Ectodermal cell (in vitro differentiated cells): ENCODE results near the gene C19orf25.

ENCODE experiments used
- H3K27ac ChIP-seq: 2 replicates; pipeline ENCODE4 v1.7.0; 2013; ENCODE audit warnings: mild to moderate bottlenecking, low read depth, low read length; ENCODE audit not compliant: insufficient read depth, poor library complexity, severe bottlenecking
- H3K27me3 ChIP-seq: 2 replicates; pipeline ENCODE4 v1.7.0; 2013; ENCODE audit warnings: mild to moderate bottlenecking, low read length; ENCODE audit not compliant: insufficient read depth, control insufficient read depth, poor library complexity, severe bottlenecking
- H3K36me3 ChIP-seq: one replicate; pipeline ENCODE4 v1.7.0; 2013; ENCODE audit warnings: low read length; ENCODE audit not compliant: control insufficient read depth, insufficient read depth
- H3K4me1 ChIP-seq: one replicate; pipeline ENCODE4 v1.7.0; 2013; ENCODE audit warnings: low read length; ENCODE audit not compliant: control insufficient read depth, insufficient read depth
- H3K4me3 ChIP-seq: 2 replicates; pipeline ENCODE4 v1.7.0; 2013; ENCODE audit warnings: low read depth, low read length, control low read depth; ENCODE audit not compliant: insufficient read depth
- H3K9me3 ChIP-seq: 2 replicates; pipeline ENCODE4 v1.7.0; 2013; ENCODE audit warnings: mild to moderate bottlenecking, low read length, moderate library complexity; ENCODE audit not compliant: control insufficient read depth
- WGBS, 2 experiments: methylation state at CpG; one replicate each; pipeline ENCODE4 v1.1.7; 2013; ENCODE audit warnings: missing lambda C conversion rate in 2 of 2; 5-methylcytosine and 5-hydroxymethylcytosine counted together

Gene C19orf25

DNA sequence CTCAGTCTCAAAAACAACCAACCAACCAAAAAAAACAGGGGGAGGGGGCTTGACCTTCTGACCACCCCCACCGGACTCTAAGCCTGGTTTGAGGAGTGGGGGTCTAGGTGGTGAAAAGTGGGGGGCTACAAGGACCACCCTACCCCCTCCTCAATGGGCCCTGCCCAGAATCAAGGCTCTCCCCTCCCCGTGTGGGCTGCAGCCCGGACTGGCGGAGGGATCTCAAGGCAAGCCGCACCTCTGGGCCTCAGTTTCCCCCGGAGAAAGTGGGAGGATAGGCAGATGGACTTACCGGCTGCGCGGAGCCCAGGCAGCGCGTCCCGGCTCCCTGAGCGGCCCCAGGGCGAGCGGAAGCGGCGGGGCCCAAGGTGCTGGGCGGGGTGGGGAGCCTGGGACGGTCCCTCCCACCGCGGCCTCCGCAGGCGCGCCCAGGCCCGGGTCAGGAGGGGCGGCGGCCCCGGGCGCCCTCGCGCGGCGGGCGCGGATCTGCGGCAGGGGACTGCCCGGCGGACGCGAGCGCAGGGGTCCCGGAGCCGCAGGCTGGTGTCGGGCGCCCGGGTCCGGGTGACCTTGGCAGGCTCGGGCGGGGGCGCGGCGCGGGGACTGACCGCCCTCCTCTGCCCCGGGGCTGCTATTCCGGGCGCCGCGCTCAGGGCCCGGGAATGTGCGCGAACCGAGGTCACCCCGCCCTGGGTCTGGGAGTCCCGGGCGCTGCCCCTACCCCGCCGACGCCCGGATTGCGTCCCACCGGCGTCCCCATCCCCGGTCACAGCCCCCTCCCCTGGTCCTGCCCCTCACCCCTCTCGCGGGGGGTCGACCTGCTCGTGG lies 33.9 kb upstream of the C19orf25 start, which contains the start of gene ADAMTSL5:
Gene ADAMTSL5 (minus strand): TSS at position 349 of the 828 bp plus-strand sequence. CDS start 2,076 bp downstream, outside the sequence.
- Histone ChIP-seq H3K4me1 (peaks cover 11% of the 10 kb centered on the region), H3K27ac (no peak within 1 kb of the TSS), H3K4me3 (no peak within 1 kb of the TSS), H3K27me3 (peaks cover 62% of the 10 kb centered on the region), H3K36me3 (no peaks in the 10 kb centered on the region), H3K9me3 (no peaks in the 10 kb centered on the region)
- 5 to 6% methylated on average over 77 to 78 of the region's 78 CpGs for WGBS, 2 experiments

GRCh38 chr19:1511318-1512317 lies 32.6 kb upstream of the C19orf25 start:
- H3K4me3 ChIP-seq = no peak overlapping the region
- no peak overlapping the region for H3K27ac ChIP-seq
- H3K4me1 ChIP-seq = peaks cover 11% of the 10 kb centered on the region
- H3K9me3 ChIP-seq = no peaks in the 10 kb centered on the region
- peaks cover 62% of the 10 kb centered on the region for H3K27me3 ChIP-seq
- WGBS, 2 experiments = 70 to 77% methylated on average over 22 of the region's 22 CpGs
- no peaks in the 10 kb centered on the region for H3K36me3 ChIP-seq

- WGBS, 2 experiments = 65 to 67% methylated on average over 9 of the region's 9 CpGs
- Histone ChIP-seq H3K4me3 (no peak overlapping the region), H3K4me1 (peaks cover 11% of the 10 kb centered on the region), H3K36me3 (no peaks in the 10 kb centered on the region), H3K27ac (no peak overlapping the region), H3K9me3 (no peaks in the 10 kb centered on the region), H3K27me3 (peaks cover 61% of the 10 kb centered on the region)
Observed at GRCh38 chr19:1510807-1511206, 31.8 kb upstream of the C19orf25 start.

GRCh38 chr19:1510442-1510806 lies 31.4 kb upstream of the C19orf25 start:
- H3K27ac ChIP-seq = no peak overlapping the region
- no peaks in the 10 kb centered on the region for H3K9me3 ChIP-seq
- no peaks in the 10 kb centered on the region for H3K36me3 ChIP-seq
- no peak overlapping the region for H3K4me3 ChIP-seq
- H3K4me1 ChIP-seq = peaks cover 11% of the 10 kb centered on the region
- H3K27me3 ChIP-seq = peaks cover 59% of the 10 kb centered on the region
- 26 to 29% methylated on average over 25 of the region's 25 CpGs for WGBS, 2 experiments

- Histone ChIP-seq H3K4me3 (no peak overlapping the region), H3K4me1 (peaks cover 11% of the 10 kb centered on the region), H3K27me3 (peaks cover 56% of the 10 kb centered on the region), H3K9me3 (no peaks in the 10 kb centered on the region), H3K36me3 (no peaks in the 10 kb centered on the region), H3K27ac (no peak overlapping the region)
- 73 to 75% methylated on average over 11 of the region's 11 CpGs for WGBS, 2 experiments
Observed at GRCh38 chr19:1509602-1510441, 30.8 kb upstream of the C19orf25 start.

DNA sequence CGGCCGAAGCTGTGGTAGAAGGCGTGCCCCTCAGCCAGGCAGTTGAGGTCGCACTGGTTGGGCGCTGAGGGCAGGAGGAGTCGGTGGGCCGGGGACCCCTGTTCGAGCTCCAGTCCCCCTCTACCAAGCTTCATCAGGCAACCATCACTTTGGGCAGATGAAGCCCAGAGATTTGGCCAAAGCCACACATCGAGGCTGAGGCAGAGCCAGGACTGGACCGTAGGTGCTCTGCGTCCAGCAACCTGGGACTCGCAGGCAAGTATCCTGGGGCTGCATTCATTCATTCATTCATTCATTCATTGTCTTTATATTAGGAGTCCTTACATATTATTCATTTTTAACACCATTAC lies 29.5 kb upstream of the C19orf25 start:
- WGBS, 2 experiments = 36% methylated on average over 12 of the region's 12 CpGs
- H3K9me3 ChIP-seq = no peaks in the 10 kb centered on the region
- H3K27me3 ChIP-seq = peaks cover 55% of the 10 kb centered on the region
- H3K27ac ChIP-seq = peak overlapping the region; percentile 26
- no peaks in the 10 kb centered on the region for H3K36me3 ChIP-seq
- H3K4me3 ChIP-seq = peak overlapping the region; percentile 58
- H3K4me1 ChIP-seq = peaks cover 11% of the 10 kb centered on the region

GRCh38 chr19:1507763-1508506 lies 28.9 kb upstream of the C19orf25 start:
- 2% methylated on average over 46 of the region's 46 CpGs for WGBS, 2 experiments
- peaks cover 11% of the 10 kb centered on the region for H3K4me1 ChIP-seq
- no peaks in the 10 kb centered on the region for H3K36me3 ChIP-seq
- peaks cover 55% of the 10 kb centered on the region for H3K27me3 ChIP-seq
- peak overlapping the region; percentile 58 for H3K4me3 ChIP-seq
- H3K27ac ChIP-seq = peak overlapping the region; percentile 87
- no peaks in the 10 kb centered on the region for H3K9me3 ChIP-seq

DNA sequence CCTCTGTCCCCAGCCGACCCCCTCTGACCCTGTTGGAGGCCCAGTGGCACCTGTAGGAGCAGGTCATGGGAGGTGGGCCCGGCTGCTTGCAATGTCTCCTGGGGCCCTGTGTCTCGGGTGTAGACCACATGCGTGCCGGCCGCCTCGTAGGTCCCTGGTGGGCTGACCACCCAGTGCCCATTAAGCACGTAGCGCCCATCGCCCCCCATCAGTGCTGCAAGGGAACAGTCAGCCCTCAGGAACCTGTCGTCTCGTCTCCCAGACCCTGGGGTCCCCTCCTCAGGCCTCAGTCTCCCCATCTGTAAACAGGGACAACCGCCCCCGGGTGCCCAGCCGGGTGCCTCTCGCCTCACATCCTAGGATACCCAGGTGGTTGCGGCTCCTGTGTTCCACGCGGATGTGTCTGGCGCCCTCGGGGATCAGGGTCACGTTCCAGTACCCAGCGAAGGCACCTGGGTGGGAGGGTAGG lies 28.2 kb upstream of the C19orf25 start:
- no peaks in the 10 kb centered on the region for H3K36me3 ChIP-seq
- 76 to 82% methylated on average over 23 of the region's 23 CpGs for WGBS, 2 experiments
- no peak overlapping the region for H3K4me3 ChIP-seq

More for the DNA sequence above, 28.2 kb upstream of the C19orf25 start:
- Histone ChIP-seq H3K27ac (no peak overlapping the region), H3K4me1 (peaks cover 11% of the 10 kb centered on the region), H3K27me3 (peaks cover 53% of the 10 kb centered on the region), H3K9me3 (no peaks in the 10 kb centered on the region)
